ENCODE measurements around the gene KLF14. TPM values are rescaled to one million over a fixed set of nuclear protein-coding genes. Genes with fewer than 3 reads are reported as not detected.
A peak's percentile ranks its signal among the peaks of the same experiment; 100 is the strongest.
"Not testable (repeated sequence)": the region's sequence is repeated elsewhere in the genome, so short reads cannot be mapped to it uniquely, and the experiment has no call there.

The KLF14 gene
- total RNA-seq, 1 experiment from 2014 or later, result 0.69 TPM

DNA sequence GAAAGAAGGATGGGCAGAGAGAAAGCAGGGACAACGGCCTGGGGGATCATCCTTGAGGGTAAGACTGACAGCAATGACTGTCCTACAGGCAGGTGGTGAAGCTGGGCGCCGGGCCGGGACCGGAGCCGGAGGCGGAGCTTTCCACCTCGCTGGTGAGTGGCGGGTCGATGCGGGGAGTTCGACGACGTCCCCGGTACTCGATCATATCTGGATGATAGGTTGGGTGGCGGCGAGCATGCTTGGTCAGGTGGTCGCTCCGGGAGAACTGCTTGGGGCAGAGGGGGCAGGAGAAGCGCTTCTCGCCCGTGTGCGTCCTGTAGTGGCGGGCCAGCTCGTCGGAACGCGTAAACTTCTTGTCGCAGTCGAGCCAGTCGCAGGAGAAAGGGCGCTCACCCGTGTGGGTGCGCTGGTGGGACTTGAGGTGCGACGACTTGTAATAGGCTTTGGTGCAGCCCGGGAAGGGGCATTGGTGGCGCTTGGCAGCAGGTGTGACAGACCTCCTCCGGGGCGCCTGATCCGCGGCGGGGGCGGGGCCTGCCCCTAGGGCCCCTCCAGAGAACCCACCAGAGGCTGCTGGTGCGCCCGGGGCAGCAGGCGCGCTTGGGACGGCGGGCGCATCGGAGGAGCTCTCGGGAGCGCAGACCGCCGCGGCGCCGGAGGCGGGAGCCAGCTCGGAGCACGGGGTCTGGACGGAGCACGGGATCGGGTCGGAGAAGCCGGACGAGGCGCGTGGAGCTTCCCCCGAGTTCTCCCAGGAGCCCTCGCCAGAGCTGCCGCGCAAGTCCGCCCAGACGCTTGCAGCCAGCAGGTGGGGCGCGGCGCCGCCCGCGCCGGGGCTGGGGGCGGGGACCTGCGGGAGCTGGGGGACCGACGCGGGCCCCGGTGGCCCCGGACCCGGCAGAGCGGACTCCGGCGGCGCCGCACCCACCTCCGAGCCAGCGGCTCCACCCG, 752 bp downstream of the KLF14 start:
- peak; percentile 74 for DNase-seq (ENCODE audit: low read depth, low spot score)
- in situ Hi-C loops (cut with HindIII; ENCODE audit: low pct_unique_long_range_greater_than_20kb, low sequenced_read_pairs), result no loop called here

DNA sequence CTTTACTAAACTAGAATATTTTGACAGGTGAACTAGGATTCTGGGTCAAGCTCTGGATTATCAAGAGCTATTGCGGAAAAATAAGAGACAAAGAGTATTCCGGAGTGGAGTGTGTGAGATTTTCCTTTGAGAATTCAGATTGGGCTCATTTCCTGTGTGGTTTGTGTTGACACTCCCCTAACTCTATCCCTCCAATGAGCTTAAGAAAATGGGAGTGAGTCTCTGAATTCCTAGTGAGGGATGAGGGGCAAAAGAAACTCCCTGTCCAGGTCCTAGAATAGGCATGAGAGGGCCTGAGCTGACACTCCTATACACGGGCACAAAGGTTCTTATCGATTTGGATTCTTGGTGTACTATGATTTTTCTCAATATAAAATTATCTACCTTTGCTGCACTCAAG, 10.2 kb downstream of the KLF14 start:
- peak; percentile 36 for DNase-seq (ENCODE audit: low read depth, low spot score)

DNA sequence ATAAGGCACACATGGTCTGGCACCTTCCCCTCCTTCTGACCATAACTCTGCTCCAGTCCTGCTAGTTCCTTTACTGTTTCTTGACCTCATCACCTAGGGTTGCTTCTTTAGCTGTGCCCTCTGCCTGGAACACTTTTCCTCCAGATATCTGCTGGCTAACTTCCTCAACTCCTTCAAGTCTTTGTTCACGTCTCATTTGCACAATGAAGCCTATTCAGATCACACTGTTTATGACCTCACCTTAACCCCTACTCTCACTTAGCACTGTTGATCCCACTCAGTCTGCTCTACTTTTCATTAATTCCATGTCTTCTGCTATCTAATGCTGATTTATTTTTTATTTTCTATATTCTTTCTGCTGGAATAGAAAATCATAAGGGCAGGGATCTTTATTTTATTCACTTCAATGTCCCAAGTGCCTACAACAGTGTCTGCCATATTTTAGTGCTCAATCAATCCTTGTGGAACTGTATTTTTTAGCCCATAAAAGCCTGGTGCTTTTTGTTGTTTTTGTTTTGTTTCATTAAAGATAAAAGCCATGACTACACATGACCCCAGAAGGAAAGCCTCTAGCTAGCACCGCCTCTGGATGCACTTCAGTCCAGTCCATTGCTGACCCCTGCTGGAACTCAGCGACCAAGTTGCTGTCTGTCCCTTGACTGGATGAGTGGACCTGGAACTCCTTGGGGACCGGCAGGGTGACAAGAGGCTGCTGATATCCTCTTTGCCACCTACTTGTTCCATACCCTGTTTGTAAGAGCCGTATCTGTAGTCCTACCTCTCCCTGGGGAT, 12.3 kb downstream of the KLF14 start:
- in situ Hi-C loops (cut with HindIII; ENCODE audit: low pct_unique_long_range_greater_than_20kb, low sequenced_read_pairs), result no loop called here
- DNase-seq (ENCODE audit: low read depth, low spot score), result peak; percentile 90

More for the DNA sequence above, 10.2 kb downstream of the KLF14 start:
- in situ Hi-C loops (cut with HindIII; ENCODE audit: low pct_unique_long_range_greater_than_20kb, low sequenced_read_pairs), result no loop called here

DNA sequence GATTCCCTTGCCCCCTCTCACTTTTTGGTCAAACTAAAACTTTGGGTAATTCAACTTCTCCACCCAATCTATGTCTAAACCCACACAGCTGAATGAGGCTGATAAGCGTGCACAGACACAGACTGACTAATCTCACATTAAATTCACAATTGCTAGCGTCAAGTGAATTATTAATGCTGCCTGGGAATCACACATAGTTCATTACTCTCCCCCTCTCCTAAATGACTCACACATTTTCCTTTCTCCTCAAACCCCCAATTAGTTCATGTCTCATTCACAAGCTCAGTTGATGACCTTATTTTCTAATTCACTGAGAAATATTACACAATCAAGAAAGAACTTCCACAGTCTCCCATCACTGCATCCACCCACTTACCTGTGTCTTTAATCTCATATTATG, 14.5 kb downstream of the KLF14 start:
- DNase-seq (ENCODE audit: low read depth, low spot score), result no peak
- in situ Hi-C loops (cut with HindIII; ENCODE audit: low pct_unique_long_range_greater_than_20kb, low sequenced_read_pairs), result no loop called here

DNA sequence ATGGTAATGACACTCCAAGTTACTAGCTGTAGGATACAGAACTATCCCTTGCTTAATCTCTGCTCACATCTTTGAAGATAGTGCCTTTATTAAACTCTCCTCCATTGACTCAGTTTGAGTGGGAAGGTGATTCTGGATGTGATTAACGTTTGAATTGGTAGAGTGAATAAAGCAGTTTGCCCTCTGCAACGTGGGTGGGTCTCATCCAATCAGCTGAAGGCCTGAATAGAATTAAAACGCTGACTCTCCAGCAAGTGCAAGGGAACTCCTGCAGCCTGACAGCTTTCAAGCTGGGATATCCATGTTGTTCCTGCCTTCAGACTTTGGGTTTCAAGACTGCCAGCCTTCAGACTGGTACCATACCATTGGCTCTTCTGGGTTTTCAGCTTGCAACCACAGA, 21.6 kb downstream of the KLF14 start:
- in situ Hi-C loops (cut with HindIII; ENCODE audit: low pct_unique_long_range_greater_than_20kb, low sequenced_read_pairs), result no loop called here
- no peak for DNase-seq (ENCODE audit: low read depth, low spot score)

DNA sequence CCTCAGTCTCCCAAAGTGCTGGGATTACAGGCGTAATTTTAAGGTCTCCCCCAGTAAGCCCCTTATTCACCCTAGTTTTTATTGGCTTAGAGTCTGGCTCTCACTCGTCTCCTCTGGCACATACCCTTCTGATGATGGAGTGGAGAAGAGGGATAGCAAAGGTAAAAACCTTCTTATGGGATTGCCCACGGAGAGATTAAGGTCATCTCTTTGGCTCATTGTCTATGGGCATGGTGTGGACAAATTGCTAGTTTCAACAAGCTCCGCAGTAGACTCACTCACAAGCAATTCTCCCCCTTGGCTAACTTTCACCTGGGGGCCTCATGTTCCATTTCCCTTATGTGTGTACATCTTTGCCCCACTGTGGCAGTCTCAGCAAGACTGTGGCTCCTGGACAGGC, 25.2 kb downstream of the KLF14 start:
- in situ Hi-C loops (cut with HindIII; ENCODE audit: low pct_unique_long_range_greater_than_20kb, low sequenced_read_pairs), result no loop called here
- no peak for DNase-seq (ENCODE audit: low read depth, low spot score)

DNA sequence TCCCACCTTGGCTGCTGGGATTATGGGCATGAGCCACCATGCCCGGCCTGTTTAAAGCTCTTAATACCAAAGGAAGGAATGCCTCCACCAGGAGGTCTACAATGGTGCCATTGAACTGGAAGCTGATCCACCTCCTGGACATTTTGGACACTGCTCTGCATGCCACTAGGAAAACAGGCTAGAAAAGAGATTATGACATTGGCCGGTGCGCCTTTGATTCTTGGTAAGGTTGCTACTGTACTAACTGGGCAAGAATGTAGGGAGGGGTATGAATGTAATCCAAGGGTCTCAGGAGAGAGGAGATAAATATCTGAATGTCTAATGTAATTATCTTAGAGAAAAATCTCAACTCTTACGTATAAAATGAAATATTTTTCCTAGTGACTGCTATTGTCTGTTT, 26.0 kb downstream of the KLF14 start:
- DNase-seq (ENCODE audit: low read depth, low spot score), result no peak
- in situ Hi-C loops (cut with HindIII; ENCODE audit: low pct_unique_long_range_greater_than_20kb, low sequenced_read_pairs), result no loop called here

DNA sequence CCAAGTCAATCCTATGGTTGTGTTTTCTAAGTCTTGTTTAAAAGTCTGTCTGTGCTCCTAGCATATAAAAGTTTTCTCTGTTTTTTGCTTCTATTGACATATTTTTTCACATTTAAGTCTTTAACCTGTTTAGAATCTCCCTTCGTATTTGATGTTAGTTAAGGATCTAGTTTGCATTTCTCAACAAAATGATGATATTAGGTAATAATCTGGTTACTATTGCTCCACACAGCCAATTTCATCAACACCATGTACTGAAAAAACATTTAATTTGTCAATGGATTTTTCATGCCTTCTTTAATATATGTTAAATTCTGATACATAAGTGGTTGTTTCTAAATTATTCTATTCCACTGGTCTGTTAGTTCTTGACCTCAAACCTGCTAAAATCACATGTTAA, 30.2 kb downstream of the KLF14 start:
- in situ Hi-C loops (cut with HindIII; ENCODE audit: low pct_unique_long_range_greater_than_20kb, low sequenced_read_pairs), result no loop called here
- no peak for DNase-seq (ENCODE audit: low read depth, low spot score)

DNA sequence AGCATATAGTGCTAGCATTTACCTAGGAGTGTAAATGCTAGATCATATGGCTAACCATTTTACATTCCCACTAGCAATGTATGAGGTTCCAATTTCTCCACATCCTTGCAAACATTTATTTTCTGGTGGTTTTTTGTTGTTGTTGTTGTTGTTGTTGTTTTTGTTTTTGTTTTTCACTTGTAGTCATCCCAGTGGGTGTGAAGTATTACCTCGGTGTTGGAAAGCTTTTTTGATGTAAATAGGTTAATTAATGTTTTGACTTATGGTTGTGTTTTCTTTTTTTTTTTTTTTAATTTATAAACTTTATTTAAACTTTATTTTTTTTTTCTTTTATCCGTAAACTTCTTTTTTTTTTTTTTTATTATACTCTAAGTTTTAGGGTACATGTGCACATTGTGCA, 32.4 kb downstream of the KLF14 start:
- in situ Hi-C loops (cut with HindIII; ENCODE audit: low pct_unique_long_range_greater_than_20kb, low sequenced_read_pairs), result no loop called here

DNA sequence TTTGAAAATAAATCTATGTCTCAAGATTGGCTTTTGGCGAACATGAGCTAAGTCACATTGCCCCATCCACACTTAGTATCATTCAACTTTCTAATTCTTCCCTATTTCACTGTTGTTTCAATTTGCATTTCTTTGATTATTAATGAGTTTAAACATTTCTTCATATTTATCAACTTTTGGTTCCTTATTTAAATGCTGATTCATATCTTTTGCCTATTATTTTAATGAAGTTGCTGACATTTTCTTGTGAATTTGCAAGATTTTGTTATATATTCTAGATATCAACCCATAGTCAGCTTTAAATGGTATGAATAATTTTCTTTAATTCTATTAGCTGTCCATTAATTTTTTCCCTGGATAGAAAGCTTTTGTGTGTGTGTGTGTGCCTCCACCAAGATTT, 33.2 kb downstream of the KLF14 start:
- in situ Hi-C loops (cut with HindIII; ENCODE audit: low pct_unique_long_range_greater_than_20kb, low sequenced_read_pairs), result no loop called here
- no peak for DNase-seq (ENCODE audit: low read depth, low spot score)

More for the DNA sequence above, 32.4 kb downstream of the KLF14 start:
- DNase-seq (ENCODE audit: low read depth, low spot score), result no peak

DNA sequence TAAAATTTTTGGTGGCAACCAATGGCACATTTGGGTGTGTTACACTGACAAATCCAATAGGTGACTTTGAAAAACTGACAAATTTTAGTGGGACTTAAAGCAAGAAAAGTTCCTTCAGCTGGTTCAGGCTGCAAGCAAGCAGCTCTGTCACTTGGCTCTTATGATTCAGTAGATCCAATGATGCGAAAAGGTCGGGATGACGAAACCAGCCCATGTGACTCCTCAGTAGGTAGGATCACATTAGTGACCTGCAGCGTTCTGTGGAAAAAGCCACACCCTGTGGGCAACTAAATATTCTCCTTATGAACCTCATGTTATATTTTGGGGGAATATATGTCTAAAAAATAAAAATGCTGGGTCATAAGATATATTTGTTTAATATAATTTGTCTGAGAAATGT, 34.3 kb downstream of the KLF14 start:
- DNase-seq (ENCODE audit: low read depth, low spot score), result peak; percentile 38
- in situ Hi-C loops (cut with HindIII; ENCODE audit: low pct_unique_long_range_greater_than_20kb, low sequenced_read_pairs), result no loop called here

DNA sequence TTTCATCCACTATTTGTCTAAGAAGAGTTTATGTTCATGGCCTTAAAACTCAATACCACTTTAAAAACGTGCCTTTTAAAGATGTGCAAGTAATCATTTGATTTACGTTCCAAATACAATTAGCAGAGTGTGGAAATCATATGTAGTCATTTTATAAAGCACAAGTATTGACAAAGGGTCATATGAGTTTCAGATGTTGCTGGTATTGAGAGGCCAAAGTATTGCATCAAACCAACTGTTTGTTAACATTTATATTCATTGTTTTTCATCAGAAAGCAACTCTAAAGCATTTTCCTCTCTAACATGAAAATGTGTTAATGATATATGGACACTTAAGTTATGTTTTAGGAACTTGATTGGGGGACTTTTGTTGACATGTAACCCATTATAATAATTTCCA, 36.2 kb downstream of the KLF14 start:
- in situ Hi-C loops (cut with HindIII; ENCODE audit: low pct_unique_long_range_greater_than_20kb, low sequenced_read_pairs), result no loop called here
- DNase-seq (ENCODE audit: low read depth, low spot score), result no peak

DNA sequence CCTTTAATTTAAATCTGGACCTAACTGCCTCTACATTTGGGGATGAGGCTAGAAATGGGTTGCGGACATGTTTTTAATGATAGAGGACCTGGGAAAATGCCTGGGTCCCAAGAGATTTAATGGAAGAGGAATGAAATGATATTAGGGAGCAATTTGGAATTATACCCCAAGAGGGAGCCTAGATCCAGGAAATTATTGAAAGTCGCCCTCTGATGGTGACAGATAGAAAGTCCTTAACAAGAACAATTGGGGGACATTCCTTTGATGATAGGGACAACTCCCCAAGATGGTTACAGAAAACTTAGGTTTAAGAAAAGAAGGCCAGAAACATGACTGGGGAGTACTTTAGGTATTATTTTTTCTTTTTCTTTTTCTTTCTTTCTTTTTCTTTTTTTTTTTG, 38.2 kb downstream of the KLF14 start:
- DNase-seq (ENCODE audit: low read depth, low spot score), result peak; percentile 64
- in situ Hi-C loops (cut with HindIII; ENCODE audit: low pct_unique_long_range_greater_than_20kb, low sequenced_read_pairs), result no loop called here

DNA sequence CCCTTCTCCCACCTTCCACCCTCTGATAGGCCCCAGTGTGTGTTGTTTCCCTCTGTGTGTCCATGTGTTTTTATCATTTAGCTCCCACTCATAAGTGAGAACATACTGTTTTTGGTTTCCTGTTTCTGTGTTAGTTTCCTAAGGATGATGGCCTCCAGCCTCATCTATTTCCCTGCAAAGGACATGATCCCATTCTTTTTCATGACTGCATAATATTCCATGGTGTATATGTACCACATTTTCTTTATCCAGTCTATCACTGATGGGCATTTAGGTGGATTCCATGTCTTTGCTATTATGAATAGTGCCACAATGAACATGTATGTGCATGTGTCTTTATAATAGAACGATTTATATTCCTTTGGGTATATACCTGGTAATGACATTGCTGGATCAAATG, 41.6 kb downstream of the KLF14 start:
- DNase-seq (ENCODE audit: low read depth, low spot score); in situ Hi-C loops (cut with HindIII; ENCODE audit: low pct_unique_long_range_greater_than_20kb, low sequenced_read_pairs): not testable (repeated sequence)

DNA sequence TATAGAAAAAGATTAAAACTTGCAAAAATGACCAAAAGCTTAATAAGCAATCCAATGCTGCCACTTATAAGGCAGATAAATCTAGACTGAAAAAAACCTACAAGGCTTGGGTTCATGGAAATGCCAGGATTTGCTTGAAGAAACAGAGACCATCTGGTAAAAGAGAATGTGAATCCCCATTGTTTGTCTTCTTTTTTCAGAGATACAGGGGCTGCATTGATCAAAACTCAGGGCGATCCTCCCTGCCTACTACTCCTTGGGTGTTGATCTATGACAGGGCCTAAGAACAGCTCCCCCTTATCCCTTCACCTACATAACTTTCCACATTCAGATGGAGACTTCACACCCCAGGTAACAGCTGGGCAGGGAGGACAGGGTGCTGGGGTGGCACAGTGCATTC, 44.3 kb downstream of the KLF14 start:
- DNase-seq (ENCODE audit: low read depth, low spot score), result no peak
- in situ Hi-C loops (cut with HindIII; ENCODE audit: low pct_unique_long_range_greater_than_20kb, low sequenced_read_pairs), result no loop called here

DNA sequence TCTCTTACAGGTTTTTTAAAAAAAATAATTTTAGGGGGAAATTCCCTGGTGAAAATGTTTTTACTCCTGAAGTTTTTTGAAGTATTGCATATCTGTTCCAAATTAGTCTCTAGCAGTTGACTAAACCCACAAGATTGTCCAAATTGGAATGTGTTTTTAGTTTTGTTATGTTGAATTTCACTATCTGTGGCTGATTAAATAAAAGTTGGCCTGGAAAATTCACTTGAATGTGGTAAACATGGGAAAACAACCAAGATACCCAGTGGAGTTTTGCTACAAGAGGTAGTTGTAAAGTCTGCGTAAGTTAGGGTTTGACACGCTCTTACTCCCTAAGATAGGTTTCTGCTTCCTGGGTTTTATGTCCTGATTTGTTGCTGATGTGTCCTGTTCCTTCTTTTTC, 51.0 kb downstream of the KLF14 start:
- in situ Hi-C loops (cut with HindIII; ENCODE audit: low pct_unique_long_range_greater_than_20kb, low sequenced_read_pairs), result no loop called here
- DNase-seq (ENCODE audit: low read depth, low spot score), result no peak
